T-helper 2 cell treated with Interferon-gamma antibody and Interleukin-4, amounts not matched to agents 5 μg/mL and 100 μg/mL, for 36 hours (primary cell): ENCODE results near the gene EMC8.

ENCODE experiments used
- DNase-seq: peaks from one replicate; pipeline ENCODE4 v3.0.0; 2021; ENCODE audit warnings: low spot score
- H3K27ac Mint-ChIP-seq: one replicate; pipeline ENCODE4 v1.8.0; 2021; ENCODE audit warnings: mild to moderate bottlenecking, mixed read lengths
- H3K27me3 Mint-ChIP-seq: one replicate; pipeline ENCODE4 v1.8.0; 2021; ENCODE audit warnings: low read depth, mixed read lengths
- H3K36me3 Mint-ChIP-seq: one replicate; pipeline ENCODE4 v1.8.0; 2021; ENCODE audit warnings: low read depth, mixed read lengths
- H3K4me1 Mint-ChIP-seq: one replicate; pipeline ENCODE4 v1.8.0; 2021; ENCODE audit warnings: low read depth, mixed read lengths
- H3K4me3 Mint-ChIP-seq: one replicate; pipeline ENCODE4 v1.8.0; 2022; ENCODE audit warnings: mild to moderate bottlenecking, moderate library complexity, mixed read lengths
- H3K9me3 Mint-ChIP-seq: one replicate; pipeline ENCODE4 v1.8.0; 2021; ENCODE audit warnings: mixed read lengths

The EMC8 gene

DNA sequence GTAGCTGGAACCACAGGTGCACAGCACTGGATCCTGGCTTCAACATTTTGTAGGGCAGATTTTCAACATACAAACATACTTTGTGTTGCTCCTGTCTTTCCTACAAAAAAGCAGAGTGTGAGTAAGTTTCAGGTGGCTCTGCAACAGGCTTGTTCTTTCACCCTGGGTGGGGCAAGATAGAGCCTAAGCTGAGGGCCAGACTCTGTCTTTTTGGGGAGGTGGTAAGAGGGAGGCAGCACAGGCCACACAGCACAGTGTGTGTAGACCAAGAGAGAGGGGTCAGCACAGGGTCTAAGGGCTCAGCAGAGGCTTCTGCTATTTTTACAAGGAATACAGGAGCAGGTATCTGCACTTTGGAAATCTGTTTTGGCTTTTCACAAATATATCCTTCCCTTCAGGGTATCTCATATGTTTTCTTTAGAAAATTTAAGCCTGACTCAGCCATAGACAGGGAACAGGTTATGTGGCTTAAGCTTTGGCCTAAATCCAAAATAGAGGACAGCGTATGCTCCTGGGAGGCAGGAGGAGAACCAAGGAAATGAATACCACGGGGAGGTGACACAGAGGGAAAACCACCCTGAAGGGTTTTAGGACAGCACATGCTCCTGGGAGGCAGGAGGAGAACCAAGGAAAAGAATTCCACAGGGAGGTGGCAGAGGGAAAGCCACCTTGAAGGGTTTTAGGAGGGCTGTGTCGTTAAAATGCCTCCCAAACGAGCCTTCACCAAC lies 21.6 kb downstream of the EMC8 start:
- Mint-ChIP-seq H3K27ac (no peak overlapping the region), H3K4me1 (no peaks in the 10 kb centered on the region), H3K9me3 (no peaks in the 10 kb centered on the region), H3K27me3 (no peaks in the 10 kb centered on the region), H3K4me3 (no peak overlapping the region), H3K36me3 (peaks cover 21% of the 10 kb centered on the region)
- DNase-seq: no peak

DNA sequence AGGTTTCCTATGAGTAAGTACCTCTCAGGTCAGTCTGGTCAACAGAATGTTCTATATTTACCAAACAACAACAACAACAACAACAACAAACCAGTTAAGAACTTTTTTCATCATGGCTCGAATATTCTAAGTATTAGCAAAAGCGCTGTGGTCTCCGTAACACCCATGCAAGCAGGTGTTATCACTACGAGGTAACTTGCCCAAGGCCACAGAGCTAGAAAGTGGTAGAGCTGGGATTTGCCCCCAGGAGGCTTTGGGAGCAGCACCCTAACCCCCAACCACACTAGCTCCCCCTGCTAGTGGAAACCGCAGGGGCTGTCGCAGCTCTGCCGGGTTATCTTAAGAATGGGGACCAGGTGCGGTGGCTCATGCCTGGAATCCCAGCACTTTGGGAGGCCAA lies 24.5 kb downstream of the EMC8 start:
- no peak for DNase-seq
- no peaks in the 10 kb centered on the region for H3K4me1 Mint-ChIP-seq
- peaks cover 15% of the 10 kb centered on the region for H3K36me3 Mint-ChIP-seq
- no peaks in the 10 kb centered on the region for H3K9me3 Mint-ChIP-seq
- H3K27me3 Mint-ChIP-seq: no peaks in the 10 kb centered on the region
- H3K27ac Mint-ChIP-seq: no peak overlapping the region
- no peak overlapping the region for H3K4me3 Mint-ChIP-seq

DNA sequence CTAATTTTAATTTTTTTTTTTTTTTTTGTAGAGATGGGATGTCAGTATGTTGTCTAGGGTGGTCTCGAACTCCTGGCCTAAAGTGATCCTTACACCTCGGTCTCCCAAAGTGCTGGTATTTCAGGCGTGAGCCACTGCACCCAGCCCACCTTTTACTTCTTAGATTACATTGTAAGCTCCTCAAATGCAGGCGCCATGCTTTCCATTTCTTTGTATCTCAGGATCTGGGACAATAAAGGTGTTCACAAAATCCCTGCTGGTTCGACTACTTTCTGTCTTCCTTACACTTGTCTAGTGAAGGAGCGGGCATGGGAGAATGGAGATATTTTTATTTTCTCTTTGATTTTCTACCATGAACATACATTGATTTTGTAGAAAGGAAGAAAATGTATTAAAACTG lies 25.2 kb downstream of the EMC8 start:
- Mint-ChIP-seq H3K4me3 (no peak overlapping the region), H3K4me1 (no peaks in the 10 kb centered on the region), H3K27ac (no peak overlapping the region), H3K36me3 (peaks cover 12% of the 10 kb centered on the region), H3K9me3 (no peaks in the 10 kb centered on the region), H3K27me3 (no peaks in the 10 kb centered on the region)
- no peak for DNase-seq

DNA sequence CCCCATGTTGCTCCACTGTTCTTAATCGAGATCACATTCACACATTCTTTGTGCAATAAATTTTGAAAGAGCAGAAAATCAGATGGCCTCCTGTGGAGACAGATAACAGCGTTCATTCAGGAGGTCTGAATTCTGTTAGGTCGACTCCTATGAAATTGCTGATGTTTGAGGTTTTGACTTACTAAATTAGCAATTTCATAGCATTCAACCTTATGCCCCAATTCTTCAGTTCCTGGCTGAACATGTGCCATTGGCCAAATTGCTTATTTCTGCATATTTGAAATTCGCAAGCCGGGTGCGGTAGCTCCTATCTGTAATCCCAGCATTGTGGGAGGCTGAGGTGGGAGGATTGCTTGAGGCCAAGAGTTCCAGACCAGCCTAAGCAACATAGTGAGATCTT lies 26.3 kb downstream of the EMC8 start:
- no peaks in the 10 kb centered on the region for H3K27me3 Mint-ChIP-seq
- no peak for DNase-seq
- no peaks in the 10 kb centered on the region for H3K4me1 Mint-ChIP-seq
- no peaks in the 10 kb centered on the region for H3K9me3 Mint-ChIP-seq
- H3K36me3 Mint-ChIP-seq: peaks cover 3% of the 10 kb centered on the region
- no peak overlapping the region for H3K27ac Mint-ChIP-seq
- H3K4me3 Mint-ChIP-seq: no peak overlapping the region

DNA sequence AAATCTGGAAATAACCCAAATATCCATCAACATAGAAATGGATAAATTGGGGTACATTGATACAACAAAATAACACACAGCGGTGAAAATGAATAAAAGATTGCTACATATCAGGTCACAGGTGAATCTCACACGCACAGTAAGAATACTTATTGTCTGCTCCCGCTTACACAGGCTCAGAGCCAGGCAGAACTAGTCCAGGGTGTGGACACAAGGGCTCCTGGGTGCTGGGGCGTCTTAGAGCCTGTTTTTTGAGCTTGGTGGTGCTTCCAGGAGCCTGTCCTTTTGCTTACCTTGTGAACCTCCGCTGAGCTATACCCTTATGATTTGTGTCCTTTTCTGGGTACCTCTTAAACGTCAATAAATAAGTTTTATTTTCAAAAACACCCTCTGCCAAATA lies 28.6 kb downstream of the EMC8 start:
- Mint-ChIP-seq H3K27ac (no peak overlapping the region), H3K27me3 (no peaks in the 10 kb centered on the region), H3K4me3 (no peak overlapping the region), H3K4me1 (no peaks in the 10 kb centered on the region), H3K36me3 (no peaks in the 10 kb centered on the region), H3K9me3 (no peaks in the 10 kb centered on the region)
- DNase-seq: no peak

DNA sequence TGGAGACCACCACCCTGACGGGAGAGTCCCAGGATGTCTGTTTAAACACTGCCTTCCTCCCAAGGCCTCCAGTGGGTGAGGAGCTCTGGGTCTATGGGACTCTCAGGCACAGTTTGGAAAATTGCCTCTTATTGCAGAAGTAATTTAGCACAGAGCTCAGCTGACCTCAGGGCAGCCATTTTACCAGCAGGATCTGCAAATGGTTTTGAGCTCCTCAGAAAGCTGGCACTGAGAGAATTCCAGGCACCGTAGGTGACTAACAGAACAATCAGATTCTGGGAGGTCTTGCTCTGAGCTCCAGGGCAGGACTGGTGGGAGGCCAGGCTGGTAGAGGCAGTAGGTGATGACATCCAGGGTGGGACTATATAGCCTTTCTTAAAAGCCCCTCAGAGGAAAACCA lies 31.1 kb downstream of the EMC8 start:
- no peak overlapping the region for H3K27ac Mint-ChIP-seq
- no peak overlapping the region for H3K4me3 Mint-ChIP-seq
- no peaks in the 10 kb centered on the region for H3K36me3 Mint-ChIP-seq
- no peaks in the 10 kb centered on the region for H3K9me3 Mint-ChIP-seq
- H3K27me3 Mint-ChIP-seq: peaks cover 1% of the 10 kb centered on the region
- H3K4me1 Mint-ChIP-seq: no peaks in the 10 kb centered on the region
- DNase-seq: no peak

DNA sequence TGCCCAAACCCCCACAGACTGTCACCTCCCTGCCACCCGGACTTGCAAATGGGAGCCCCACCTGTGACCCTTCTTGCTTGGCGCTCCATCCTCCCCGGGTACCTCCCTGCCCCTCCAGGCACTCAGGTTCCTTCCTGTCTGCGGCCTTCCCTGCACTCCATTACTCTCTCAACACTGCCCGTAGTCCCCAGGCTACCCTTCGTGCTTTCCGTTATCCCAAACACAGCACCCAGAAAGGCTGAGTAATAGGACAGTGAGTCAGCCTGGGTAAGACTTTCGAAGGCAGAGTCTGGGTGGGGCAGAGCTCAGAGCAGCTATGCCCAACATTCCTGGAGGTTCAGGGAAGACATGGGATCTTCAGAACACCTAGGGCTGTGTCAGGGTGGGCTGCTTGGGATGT lies 31.8 kb downstream of the EMC8 start:
- Mint-ChIP-seq H3K4me1 (no peaks in the 10 kb centered on the region), H3K27me3 (peaks cover 1% of the 10 kb centered on the region), H3K36me3 (no peaks in the 10 kb centered on the region), H3K4me3 (no peak overlapping the region), H3K9me3 (no peaks in the 10 kb centered on the region), H3K27ac (no peak overlapping the region)
- no peak for DNase-seq

DNA sequence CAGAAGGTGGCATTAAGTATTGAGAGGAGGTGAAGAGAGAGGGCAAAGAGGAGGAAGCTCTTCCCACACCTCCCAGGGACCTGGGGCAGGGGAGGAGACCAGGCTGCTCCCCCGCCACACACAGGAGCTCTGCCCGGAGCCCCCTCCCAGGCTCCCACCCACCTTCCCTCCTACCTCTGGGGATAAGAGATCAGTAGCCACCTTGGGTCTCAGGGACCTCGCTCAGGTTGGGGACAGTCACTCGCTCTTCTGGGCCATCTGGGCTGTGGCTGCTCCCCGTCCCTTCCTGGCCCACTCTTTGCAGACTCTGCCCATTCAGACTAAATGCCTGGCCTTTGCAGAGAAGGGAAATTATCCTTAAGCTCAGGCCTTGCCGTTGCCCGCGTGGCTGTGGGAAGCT lies 33.6 kb downstream of the EMC8 start:
- Mint-ChIP-seq H3K36me3 (no peaks in the 10 kb centered on the region), H3K4me3 (no peak overlapping the region), H3K27me3 (peaks cover 1% of the 10 kb centered on the region), H3K9me3 (no peaks in the 10 kb centered on the region), H3K4me1 (no peaks in the 10 kb centered on the region), H3K27ac (no peak overlapping the region)
- no peak for DNase-seq

DNA sequence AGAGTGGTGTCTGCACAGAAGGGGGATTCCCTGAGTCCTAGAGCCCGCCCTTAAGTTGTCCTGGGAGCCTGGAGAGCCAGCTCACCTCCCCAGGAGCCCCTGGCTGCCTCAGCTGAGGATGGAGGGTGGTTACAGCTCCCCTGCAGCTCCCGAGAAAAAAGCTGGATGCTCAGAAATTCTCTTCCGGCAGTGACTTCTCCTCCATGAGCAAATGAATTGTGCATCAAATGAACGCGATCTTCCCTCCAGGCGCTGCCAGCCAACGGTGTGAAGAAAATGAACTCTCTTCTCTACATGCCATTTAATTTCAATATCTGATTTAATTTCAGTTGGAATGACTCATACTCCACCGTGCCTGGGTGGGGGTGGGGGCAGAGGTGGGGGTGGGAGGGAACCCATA lies 34.1 kb downstream of the EMC8 start:
- no peak for DNase-seq
- Mint-ChIP-seq H3K27me3 (peaks cover 1% of the 10 kb centered on the region), H3K27ac (no peak overlapping the region), H3K9me3 (no peaks in the 10 kb centered on the region), H3K36me3 (no peaks in the 10 kb centered on the region), H3K4me3 (no peak overlapping the region), H3K4me1 (no peaks in the 10 kb centered on the region)

DNA sequence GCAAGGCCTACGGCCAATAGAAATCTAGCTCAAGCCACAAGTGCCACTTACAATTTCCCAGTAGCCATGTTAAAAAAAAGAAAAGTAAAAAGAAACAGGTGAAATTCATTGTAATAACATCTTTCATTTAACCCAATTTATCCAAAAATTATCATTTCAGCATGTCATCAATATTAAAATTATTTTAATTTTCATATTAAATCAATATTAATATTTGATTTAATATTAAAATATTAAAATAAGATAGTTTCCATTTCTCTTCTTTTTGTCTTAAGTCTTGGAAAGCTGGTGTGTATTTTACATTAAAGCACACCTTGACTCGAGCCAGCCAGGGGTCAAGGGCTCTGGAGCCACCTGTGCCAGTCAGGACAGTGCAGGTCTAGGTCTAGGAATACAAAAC lies 35.7 kb downstream of the EMC8 start:
- Mint-ChIP-seq H3K9me3 (no peaks in the 10 kb centered on the region), H3K36me3 (no peaks in the 10 kb centered on the region), H3K4me1 (no peaks in the 10 kb centered on the region), H3K4me3 (no peak overlapping the region), H3K27me3 (peaks cover 9% of the 10 kb centered on the region), H3K27ac (no peak overlapping the region)
- no peak for DNase-seq

DNA sequence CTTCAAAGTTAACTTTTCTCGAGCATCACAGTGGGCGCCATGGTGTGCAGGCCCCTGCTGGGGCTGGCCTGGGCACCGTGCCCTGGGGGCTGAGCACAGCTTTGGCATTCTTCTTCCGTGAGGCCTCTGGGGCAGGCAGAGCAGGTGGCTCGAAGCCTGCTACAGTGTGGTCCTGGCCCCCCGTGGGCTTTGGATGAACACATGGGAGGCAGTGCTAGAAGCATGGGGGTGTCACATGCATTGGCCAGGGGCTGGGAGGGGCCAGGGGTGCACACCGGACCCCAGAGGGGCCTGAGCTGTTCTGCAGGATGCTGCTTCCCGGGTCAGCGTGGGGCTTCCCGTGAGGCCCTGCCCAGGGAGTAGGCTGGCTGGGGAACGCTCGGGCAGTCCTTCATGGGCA lies 36.4 kb downstream of the EMC8 start:
- DNase-seq: no peak
- Mint-ChIP-seq H3K36me3 (no peaks in the 10 kb centered on the region), H3K27ac (no peak overlapping the region), H3K9me3 (no peaks in the 10 kb centered on the region), H3K4me1 (no peaks in the 10 kb centered on the region), H3K27me3 (peaks cover 9% of the 10 kb centered on the region), H3K4me3 (no peak overlapping the region)

DNA sequence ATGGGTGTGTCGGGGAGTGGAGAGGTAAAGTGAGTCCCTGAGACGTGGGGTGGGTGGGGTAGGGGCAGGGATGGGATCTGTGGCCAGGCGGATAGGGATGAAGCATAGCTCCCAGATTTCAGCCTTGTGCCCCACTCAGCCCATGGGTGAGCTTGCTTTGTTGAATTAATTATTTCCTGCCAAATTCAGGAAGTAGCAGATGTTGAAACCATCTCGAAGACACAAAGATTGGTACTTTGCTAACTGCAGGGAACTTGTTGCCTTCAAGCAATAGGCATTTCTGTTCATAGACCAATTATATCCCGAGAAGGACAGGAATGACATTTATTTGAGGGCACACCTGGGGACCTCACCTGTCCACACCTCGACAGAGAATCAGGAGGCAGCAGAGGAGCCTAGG lies 37.5 kb downstream of the EMC8 start:
- peaks cover 9% of the 10 kb centered on the region for H3K27me3 Mint-ChIP-seq
- H3K9me3 Mint-ChIP-seq: no peaks in the 10 kb centered on the region
- H3K36me3 Mint-ChIP-seq: no peaks in the 10 kb centered on the region
- H3K4me1 Mint-ChIP-seq: no peaks in the 10 kb centered on the region
- no peak overlapping the region for H3K4me3 Mint-ChIP-seq
- H3K27ac Mint-ChIP-seq: no peak overlapping the region
- DNase-seq: no peak

DNA sequence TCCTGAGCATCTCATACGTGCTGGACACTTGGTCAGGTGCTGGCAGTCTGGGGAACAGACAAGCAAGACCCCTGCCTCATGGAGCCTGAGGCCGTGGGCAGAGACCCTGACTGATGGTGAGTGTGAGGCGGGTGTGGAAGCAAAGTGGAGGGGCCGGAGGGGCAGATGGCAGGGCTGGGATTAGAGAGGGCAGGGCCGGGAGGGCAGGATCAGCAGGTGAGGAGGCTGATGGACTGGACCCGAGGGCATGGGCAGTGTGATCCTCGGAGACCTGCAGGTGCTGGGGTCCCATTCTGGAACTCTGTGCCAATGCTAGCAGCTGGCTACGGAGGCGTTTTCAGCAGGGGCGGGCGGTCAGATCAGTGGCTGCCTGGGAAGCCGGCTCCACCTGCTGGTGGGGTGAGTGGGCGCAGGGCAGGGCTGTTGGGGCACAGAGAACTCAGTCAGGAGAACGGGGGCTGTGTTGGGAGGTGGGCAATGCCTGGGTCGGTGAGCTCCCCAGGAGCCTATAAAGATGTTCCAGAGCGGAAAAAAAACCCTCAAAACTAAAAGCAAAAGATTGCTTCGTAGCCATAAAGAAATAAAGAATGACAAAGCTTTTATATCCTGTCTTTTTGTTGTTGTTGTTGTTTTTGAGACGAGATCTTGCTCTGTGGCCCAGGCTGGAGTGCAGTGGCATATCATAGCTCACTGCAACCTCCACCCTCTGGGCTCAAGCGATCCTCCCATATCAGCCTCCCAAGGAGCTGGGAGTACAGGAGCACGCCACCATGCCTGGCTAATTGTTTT lies 39.5 kb downstream of the EMC8 start:
- DNase-seq: no peak
- Mint-ChIP-seq H3K36me3 (no peaks in the 10 kb centered on the region), H3K27me3 (peaks cover 9% of the 10 kb centered on the region), H3K4me3 (no peak overlapping the region), H3K9me3 (no peaks in the 10 kb centered on the region), H3K27ac (no peak overlapping the region), H3K4me1 (no peaks in the 10 kb centered on the region)

DNA sequence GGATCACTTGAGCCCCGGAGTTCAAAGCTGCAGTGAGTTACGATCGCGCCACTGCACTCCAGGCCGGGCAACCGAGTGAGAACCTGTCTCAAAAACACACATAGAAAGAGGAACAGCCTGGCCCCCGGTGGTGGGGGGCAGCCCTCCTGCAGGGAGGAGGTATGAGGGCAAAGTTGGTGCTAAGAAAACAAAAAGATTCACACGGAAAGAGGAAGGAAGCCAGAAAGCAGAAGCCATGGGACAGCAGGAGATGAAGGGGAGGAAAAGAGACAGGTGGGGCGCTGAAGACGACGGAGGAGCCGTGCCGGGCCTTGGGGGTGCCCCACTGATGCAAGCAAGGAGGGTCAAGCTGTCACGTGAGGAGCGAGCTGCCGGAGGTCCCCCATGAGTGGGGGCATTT lies 40.2 kb downstream of the EMC8 start:
- Mint-ChIP-seq H3K27me3 (peaks cover 9% of the 10 kb centered on the region), H3K4me3 (no peak overlapping the region), H3K9me3 (no peaks in the 10 kb centered on the region), H3K36me3 (no peaks in the 10 kb centered on the region), H3K4me1 (no peaks in the 10 kb centered on the region), H3K27ac (no peak overlapping the region)
- no peak for DNase-seq
